GM21717 (cell line): ENCODE results near the gene PRKAR1B.

Experiments used
- ATAC-seq: cut with Tn5 transposase; IDR thresholded peaks from one replicate; pipeline ENCODE4 v1.9.1; 2021; ENCODE audit warnings: mild to moderate bottlenecking, moderate library complexity; ENCODE audit not compliant: unreplicated experiment

PRKAR1B gene

DNA sequence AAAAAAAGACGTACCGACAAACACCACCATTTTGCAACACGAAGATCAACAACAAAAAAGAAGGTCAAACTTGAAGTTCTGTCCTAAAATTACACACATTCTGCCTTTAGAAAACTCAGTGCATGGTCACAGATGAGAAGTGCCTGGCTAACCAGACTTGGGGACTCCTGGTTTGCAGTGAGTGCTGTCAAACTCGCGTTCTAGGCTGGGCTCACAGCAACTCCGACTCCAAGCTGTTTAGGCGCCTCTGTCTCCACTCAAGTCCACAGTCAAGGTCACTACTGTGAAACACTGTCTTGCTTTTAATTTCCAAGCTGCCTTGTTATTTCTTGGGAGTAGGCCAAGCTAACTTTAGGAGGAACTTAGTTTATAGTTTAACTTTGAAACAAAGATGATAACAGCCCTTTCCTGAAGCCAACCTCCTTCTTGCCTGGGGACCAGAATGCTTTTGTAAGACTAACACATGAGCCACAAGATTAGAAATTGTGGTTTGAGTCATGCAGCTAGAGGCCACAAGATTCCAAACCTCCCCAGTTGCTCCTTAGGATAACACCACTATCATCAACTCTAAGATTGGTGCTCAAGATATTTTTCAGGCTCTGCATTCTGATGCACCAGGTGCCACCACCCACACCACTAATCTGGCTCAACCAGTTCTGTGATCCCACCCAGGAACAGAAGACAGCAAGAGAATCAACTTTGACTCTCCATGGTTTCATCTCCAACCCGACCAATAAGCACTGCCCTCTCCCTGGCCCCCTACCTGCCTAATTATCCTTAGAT lies 1.7 kb downstream of the PRKAR1B start:
- ATAC-seq, result no peak

DNA sequence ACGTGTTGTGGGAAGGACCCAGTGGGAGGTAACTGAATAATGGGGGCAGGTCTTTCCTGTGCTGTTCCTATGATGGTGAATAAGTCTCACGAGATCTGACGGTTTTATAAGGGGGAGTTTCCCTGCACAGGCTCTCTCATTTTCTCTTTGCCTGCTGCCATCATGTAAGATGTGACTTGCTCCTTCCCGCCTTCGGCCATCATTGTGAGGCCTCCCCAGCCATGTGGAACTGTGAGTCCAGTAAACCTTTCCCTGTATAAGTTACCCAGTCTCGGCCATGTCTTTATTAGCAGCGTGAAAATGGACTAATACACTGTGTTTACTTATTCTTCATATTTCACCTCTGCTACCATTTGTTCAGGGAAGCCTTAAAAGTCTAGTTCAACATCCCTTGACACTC lies 2.8 kb downstream of the PRKAR1B start:
- ATAC-seq, result no peak

DNA sequence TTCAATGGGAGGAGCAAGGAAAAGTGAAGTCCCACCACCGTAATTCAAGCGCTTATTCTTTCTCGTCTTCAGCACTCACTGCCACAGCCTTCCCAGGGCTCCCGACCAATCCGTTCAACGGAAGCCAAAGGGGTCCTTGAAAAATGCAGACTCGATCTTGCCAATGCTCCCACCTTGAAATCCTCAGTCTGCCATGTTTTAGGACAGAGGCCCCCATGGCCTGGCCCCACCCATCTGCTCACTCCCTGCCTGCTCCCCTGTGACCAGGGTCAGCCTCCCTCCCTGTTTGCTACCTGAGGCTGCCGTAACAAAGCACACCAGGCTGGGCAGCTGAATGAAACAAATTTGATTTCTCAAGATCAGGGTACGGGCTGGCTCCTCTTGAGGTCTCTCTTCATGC lies 3.5 kb downstream of the PRKAR1B start:
- ATAC-seq, result no peak

DNA sequence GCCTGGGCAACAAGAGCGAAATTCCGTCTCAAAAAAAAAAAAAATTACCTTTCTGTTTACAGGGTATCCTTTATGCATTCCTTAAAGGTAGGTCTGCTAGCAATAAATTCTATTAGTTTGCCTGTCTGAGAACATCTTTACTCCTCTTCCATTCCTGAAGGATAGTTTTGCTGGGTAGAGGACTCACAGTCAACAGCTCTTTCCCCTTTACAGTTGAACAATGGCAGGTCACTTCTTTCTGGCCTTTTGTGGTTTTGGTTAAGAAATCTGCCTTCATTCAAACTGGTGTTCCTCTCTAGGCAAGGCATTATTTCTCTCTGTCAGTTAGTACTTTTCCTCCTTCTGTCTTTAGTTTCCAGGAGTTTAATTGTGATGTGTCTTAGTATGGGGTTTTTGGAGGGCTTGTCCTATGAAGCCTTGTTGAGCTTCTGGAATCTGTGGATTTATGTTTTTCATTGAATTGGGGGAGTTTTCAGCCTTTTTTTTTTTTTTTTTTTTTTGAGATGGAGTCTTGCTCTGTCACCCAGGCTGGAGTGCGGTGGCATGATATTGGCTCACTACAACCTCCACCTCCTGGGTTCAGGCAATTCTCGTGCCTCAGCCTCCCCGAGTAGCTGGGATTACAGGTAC lies 5.3 kb downstream of the PRKAR1B start:
- ATAC-seq, result no peak

DNA sequence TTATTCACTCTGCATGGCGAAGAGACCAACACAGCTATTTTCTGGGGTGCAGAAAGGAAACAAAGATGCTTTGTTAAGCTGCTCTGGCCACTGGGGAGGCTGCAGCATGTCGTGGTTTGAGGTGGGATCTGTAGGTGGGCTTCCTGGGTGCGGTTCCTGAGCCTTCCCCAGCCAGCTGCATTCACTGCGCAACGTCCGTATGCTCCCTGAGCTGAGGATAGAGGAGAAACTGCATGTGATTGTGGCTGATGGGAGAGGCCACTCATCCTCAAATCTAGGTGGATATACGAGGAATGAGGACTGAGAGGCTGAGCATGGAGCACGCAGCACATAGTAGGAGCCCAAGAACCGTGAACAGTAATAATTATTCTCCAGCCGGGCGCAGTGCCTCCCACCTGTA lies 10.4 kb downstream of the PRKAR1B start:
- ATAC-seq, result no peak

DNA sequence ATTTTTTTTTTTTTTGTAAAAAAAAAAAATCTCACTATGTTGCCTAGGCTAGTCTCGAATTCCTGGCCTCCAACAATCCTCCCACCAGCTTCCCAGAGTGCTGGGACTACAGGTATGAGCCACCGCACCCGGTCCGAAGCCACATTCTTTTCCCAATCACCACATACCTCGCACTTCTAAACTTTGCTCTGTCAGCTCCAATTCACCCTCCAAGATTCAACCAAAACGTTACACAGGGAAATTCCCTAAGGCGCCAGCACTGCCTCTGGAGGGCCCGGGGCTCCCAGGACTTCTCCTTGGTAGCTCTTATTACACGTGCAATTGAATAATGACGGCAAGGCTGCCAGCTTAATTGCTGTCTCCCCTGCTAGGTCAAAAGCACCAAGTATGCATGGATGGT lies 10.9 kb downstream of the PRKAR1B start:
- ATAC-seq, result no peak

DNA sequence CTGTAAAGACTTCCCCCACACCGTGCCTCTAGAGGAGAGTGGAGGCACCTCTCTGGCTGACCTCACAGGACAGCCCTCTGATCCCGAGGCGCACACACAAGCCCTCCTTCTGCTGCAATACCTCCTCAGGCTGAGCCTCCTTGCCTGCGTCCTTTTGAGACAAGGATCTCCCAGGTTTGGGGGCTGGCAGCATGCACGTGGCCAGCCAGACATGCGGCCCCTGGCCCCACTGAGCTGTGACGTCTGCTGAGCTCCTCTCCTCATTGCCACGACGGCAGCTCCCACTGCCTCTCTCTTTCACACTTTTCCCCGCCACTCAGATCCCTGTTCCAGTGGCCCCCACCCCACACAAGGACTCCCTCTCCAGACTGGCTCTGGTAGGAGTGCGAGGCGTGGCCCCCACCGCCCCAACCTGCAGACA lies 12.8 kb downstream of the PRKAR1B start:
- no peak for ATAC-seq

DNA sequence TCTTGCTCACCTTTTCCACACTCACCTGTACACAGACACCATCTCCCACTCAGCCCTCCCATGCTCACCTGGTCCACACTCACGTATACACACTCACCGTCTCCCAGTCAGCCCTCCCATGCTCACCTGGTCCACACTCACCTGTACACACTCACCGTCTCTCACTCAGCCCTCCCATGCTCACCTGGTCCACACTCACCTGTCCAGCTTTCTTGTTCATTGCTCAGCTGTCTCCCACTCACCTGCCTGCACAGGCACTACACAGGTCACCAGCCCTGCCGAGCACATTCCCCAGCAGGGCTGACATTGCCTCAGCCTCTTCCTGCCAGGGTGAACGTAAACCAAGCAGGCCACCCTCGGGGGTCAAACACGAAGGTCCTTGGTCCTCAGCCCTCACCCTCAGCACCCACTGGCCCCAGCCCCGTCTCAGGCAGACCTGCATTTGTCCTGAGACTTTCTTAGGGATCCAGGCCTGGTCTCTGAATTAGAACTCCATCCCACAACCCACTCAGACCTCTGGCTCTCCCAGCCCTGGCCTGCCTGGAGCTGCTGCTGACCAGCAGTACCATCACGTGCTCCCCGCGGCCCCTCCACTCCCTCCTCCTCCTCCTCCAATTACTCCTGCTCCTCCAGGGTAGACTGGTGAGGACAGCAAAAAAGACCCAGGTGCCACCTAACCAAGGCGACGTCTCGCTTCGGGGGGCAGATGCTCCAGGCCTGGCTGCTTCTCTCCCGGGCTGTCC lies 13.4 kb downstream of the PRKAR1B start:
- ATAC-seq, result no peak

DNA sequence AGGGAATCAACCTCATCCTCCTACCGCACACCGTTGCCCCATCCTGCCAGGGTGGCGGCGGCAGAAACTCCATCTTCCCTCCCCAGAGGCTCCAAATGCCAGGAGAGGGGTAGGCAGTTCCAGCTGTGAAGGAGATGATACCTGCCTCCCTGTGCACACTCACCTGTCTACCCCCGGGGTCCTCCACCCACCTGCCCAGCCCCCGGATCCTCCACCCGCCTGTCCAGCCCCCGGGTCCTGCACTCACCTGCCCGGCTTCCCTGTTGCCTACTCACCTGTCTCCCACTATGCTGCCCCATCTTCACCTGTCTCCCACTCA lies 14.0 kb downstream of the PRKAR1B start:
- ATAC-seq, result no peak

DNA sequence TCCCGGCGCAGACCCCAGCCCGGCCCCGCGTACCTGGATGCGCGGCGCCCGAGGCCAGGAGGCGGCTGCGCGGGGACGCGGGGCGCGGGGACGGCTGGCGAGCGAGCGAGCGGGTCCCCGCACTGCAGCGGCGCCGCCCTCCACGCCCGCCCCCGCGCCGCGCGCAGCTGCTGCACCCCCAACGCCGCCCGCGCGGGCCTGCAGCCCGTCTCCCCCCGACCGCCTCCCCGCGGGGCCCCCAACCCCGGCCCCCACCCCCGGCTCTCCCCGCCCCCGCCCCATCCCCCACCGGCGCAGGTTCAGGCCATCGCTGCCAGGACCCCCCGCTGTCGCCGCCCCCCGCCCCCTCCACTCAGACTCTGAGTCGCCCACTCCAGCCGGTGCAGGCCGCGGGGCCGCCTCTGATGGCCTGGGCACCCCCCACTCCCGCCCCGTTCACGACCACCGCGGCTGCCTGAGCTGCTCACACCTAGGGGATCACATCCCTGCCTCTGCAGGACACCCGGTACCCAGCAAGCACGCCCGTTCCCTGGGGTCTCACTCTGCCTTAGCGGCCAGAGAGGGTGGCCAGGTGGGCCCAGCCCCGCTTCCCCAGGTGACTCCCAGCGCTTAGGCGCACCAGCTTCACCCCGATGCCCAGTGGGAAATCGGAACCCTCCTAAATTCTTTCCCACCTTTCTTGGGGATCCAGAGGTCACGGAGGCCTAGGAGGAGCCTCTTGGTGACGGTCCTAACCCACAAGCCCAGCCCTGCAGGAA lies 14.5 kb downstream of the PRKAR1B start:
- ATAC-seq, result no peak

DNA sequence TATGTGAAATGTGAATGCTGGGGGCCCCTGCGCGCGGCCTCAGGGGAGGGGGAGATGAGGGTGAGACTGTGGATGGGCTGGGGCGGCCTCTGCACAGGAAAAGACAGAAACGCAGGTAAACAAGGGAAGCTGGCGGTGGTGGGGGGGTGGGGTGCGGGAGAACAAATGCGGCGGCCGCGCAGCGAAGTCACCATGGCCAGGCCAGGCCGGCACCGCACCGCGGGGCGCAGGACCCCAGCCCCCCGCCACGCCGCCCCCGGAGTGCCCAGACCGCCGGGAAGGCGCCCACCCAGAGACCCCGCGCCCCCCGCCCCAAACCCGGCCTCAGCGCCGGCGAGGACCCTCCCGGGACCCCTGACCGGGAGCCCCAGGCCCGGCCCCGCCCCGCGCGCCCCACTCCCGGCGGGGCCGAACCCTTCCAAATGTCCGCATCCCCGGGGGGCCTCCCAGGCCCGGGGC lies 15.1 kb downstream of the PRKAR1B start:
- ATAC-seq, result no peak

DNA sequence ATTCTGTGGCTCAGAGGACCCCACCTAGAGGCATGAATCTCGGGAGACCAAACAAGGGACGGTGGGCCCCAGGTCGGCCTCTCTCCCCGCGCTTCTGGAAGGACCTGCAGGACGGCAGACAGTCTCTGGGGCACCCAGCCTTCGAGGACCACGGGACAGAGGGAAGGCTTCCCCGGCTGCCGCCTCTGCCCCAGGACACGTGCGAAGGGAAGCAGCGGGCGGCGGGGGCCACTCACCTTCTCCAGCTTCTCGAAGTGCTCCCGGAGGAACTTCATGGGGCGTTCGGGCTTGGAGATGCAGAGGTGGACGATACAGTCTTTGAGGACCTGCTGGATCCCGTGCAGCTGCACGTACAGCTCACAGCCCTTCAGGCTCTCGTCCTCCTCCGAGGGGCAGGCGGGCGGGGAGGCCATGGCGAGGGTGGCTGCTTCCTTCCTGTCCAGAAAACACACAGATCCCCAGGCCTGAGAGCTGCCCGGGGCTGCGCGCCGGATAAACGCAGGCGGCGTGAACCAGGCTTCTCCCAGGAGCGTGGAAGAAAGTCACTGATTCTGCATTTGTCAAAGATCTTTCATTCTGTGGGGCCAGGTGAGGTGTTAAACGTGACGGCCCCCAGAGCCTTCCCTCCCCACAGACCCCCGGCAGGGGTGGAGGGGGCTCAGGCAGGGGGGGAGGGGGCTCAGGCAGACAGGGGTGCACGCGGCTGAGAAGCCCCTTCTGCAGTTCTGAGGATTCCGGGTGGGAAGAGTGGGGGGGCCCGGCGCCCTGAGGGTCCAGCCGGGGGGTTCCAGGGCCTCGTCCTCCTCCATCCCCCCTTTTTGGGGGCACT lies 15.8 kb downstream of the PRKAR1B start:
- ATAC-seq, result no peak

DNA sequence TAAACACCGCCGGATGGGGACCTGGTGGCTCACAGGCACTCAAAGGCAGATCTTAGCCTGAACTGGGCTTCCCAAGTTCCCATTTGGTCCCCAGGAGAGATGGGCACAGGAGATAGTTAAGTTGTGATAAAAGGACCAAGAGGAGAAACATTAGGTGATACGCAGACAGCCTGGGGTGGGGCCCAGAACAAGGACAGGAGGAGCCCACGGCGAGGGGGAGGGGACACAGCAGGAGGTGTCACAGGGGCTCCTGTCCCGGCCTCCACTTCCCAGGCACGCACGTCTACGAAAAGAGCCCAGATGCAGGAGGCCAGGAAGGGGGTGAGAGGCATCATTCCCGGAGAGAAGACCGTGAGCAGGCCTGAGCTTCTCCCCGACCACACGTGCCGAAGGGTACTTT lies 16.9 kb downstream of the PRKAR1B start:
- ATAC-seq, result no peak

DNA sequence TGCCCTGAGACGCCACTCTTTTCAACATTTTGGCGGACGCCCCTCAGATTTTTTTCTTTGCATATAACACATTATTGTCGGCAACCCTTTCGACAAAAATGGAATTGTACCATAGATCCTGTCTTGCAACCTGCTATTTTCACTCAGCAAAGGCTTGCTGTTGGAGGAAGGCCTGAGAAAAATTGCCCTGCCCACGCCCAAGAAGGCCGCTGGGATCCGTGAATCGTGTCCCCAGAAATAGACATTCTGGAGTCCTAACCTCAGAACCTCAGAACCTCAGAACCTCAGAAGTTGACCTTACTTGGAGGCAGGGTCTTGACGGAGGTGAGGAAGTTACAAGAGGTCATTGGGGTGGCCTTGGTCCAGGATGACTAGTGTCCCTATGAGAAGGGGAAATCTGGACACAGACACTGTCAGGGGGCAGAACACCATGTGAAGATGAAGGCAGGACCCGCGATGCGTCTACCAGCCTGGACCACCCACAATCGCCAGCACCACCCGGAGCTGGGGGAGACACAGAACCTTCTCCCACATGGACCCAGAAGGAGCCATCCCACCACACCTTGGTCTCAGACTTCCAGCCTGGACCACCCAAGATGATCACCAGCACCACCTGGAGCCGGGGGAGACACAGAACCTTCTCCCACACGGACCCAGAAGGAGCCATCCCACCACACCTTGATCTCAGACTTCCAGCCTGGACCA lies 19.6 kb downstream of the PRKAR1B start:
- no peak for ATAC-seq

DNA sequence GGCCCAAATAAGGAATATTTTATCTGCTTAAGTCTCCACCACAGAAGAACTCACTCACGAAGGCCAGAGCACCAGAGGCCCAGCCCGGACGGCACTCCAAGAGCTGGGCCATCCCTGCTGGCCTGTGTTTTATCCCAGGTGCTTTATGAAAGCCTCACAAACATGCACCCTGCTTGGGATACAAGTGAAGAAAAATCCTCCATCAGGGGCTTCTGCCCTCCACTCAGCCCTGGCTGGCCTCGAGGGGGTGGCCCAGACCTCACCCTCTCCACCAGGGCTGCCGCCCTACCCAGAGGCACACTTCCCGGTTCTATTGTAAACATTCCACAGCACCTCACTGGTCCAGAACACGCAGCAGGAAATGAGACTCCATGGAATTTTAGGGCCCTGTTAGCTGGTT lies 20.4 kb downstream of the PRKAR1B start:
- ATAC-seq, result no peak

DNA sequence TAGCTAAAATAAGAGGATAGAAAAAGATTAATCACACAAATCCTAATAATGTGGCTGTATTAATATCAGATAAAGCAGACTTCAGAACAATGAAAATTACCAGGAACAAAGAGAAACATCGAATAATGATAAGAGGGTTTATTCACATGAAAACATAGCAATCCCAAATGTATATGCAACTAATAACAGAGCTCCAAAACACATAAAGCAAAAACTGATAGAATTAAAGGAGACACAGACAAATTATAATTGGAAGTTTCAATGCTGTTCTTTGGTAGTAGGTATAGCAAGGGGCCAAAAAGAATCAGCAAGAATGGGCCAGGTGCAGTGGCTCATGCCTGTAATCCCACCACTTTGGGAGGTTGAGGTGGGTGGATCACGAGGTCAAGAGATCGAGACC lies 24.0 kb downstream of the PRKAR1B start:
- no peak for ATAC-seq

DNA sequence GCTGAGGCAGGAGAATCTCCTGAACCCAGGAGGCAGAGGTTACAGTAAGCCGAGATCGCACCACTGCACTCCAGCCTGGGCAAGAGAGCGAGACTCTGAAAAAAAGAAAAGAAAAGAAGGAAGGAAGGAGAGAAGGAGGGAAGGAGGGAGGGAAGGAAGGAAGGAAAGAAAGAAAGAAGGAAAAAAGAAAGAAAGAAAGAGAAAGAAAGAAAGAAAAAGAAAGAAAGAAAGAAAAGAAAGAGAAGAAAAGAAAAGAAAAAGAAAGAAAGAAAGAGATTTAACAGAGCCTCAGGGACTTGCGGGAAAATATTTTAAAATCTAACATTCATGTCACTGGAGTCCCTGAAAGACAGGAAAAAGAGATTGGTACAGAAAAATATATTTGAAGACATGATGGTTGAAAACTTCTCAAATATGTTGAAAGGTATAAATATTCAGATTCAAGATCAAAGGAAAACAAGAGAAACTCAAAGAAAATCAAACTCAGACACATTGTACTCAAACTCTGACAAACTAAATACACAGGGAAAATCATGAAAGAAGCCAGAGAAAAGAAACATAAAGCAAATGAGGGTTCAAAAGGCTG lies 25.9 kb downstream of the PRKAR1B start:
- no peak for ATAC-seq

DNA sequence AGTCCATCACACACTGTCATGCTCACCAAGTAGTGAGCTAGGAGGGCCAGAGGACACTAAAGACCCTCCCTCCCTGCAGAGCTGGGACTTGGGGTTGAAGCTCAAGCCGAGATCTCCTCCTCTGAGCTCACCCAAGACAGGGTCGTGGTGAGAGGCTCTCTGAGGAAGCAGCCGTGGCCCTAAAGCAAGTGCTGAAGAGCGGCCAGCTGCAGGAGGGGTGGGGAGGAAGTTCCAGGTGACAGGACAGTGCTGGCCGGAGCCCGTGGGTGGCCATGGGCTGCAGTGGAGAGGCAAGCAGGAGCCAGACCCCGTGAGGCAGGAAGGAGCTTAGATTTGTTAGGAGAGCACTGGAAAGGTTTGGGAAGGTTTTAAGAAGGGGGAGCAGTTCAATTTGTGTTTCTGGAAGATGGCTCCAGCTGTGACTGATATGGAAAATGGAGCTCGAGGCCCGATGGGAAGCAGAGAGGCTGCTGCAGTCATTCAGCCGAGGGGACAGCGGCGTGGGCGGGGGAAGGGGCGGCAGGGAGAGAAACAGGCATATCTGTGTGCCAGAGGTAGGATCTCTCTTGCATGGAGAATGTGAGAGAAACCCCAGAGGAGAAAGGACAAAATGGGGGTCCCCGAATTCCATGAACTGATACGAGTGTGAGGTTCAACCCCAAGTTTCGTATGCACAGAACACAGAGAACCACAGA lies 27.5 kb downstream of the PRKAR1B start:
- ATAC-seq, result no peak
